ENCODE measurements around the gene TMEM98.
"Not testable (repeated sequence)": the region's sequence is repeated elsewhere in the genome, so short reads cannot be mapped to it uniquely, and the experiment has no call there.

TMEM98 gene

GRCh38 chr17:32943647-32944191 is 15.8 kb downstream of the TMEM98 start:
- DNase-seq, result no peak

GRCh38 chr17:32944248-32945020 is 16.5 kb downstream of the TMEM98 start:
- no peak for DNase-seq

- no peak for DNase-seq
These were observed 18.6 kb downstream of the TMEM98 start for GRCh38 chr17:32946375-32947135.

GRCh38 chr17:32947736-32948135 is 19.8 kb downstream of the TMEM98 start:
- DNase-seq, result no peak

- DNase-seq, result no peak
These were observed 21.2 kb downstream of the TMEM98 start for GRCh38 chr17:32949181-32949580.

GRCh38 chr17:32952491-32952890 is 24.5 kb downstream of the TMEM98 start:
- peak in 1 of 2 donors; percentile 31 for DNase-seq

- DNase-seq, result no peak
These were observed 25.1 kb downstream of the TMEM98 start for GRCh38 chr17:32953045-32953444.

GRCh38 chr17:32953857-32954256 is 25.9 kb downstream of the TMEM98 start:
- DNase-seq, result no peak

- DNase-seq, result no peak
These were observed 26.5 kb downstream of the TMEM98 start for GRCh38 chr17:32954477-32954876.

GRCh38 chr17:32955155-32955554 is 27.2 kb downstream of the TMEM98 start:
- DNase-seq, result no peak

GRCh38 chr17:32956240-32956970 is 28.5 kb downstream of the TMEM98 start:
- no peak for DNase-seq

GRCh38 chr17:32958418-32958817 is 30.5 kb downstream of the TMEM98 start:
- no peak for DNase-seq

- no peak for DNase-seq
These were observed 32.9 kb downstream of the TMEM98 start for GRCh38 chr17:32960815-32961214.

GRCh38 chr17:32962320-32962711 is 34.4 kb downstream of the TMEM98 start:
- DNase-seq, result no peak

- DNase-seq, result no peak
These were observed 36.6 kb downstream of the TMEM98 start for GRCh38 chr17:32964541-32964940.

GRCh38 chr17:32969231-32969630 is 41.3 kb downstream of the TMEM98 start:
- not testable (repeated sequence) for DNase-seq

- DNase-seq, result no peak
These were observed 42.3 kb downstream of the TMEM98 start for GRCh38 chr17:32970281-32970680.

GRCh38 chr17:32971171-32971570 is 43.2 kb downstream of the TMEM98 start:
- DNase-seq, result no peak

- no peak for DNase-seq
These were observed 48.2 kb downstream of the TMEM98 start for GRCh38 chr17:32976131-32976530.

GRCh38 chr17:32976605-32977004 is 48.7 kb downstream of the TMEM98 start:
- DNase-seq, result no peak

GRCh38 chr17:32980230-32980629 is 52.3 kb downstream of the TMEM98 start:
- no peak for DNase-seq

GRCh38 chr17:32981611-32982010 is 53.7 kb downstream of the TMEM98 start:
- DNase-seq, result not testable (repeated sequence)

GRCh38 chr17:32985050-32985756 is 57.2 kb downstream of the TMEM98 start:
- no peak for DNase-seq

Data from inflammatory macrophage treated with lipopolysaccharide for 1 hour (primary cell).